NT2/D1 (cell line): ENCODE results near the gene PLA2G5.

ENCODE experiments used
- YY1 ChIP-seq: IDR thresholded peaks from 2 replicates; pipeline ENCODE4 v1.6.1; 2011; ENCODE audit not compliant: insufficient read length, insufficient read depth
- ZNF274 ChIP-seq: IDR thresholded peaks from 2 replicates; pipeline ENCODE4 v1.6.1; 2011; ENCODE audit warnings: mild to moderate bottlenecking, low read depth, low read length

- TF ChIP-seq YY1 = no peak
- no peak for TF ChIP-seq ZNF274
These were observed 36.6 kb upstream of the PLA2G5 start for GRCh38 chr1:20033420-20033819.
